Upper lobe of right lung (tissue), 1 donor: ENCODE data around the gene SKOR2. TPM values are rescaled to one million over a fixed set of nuclear protein-coding genes. Genes with fewer than 3 reads are reported as not detected.
A peak's percentile ranks its signal among the peaks of the same experiment; 100 is the strongest.

ENCODE experiments used
- ATAC-seq: fragments of 200-7000 bp; cut with Tn5 transposase; one replicate; pipeline ENCODE4 v1.9.1; 2020; ENCODE audit warnings: mild to moderate bottlenecking, moderate library complexity
- DNase-seq: peaks from one replicate; pipeline ENCODE4 v3.0.0-alpha.2; 2020
- H3K27ac ChIP-seq: fragments of 200-600 bp; one replicate; pipeline ENCODE4 v1.8.0; 2022
- H3K27me3 ChIP-seq: fragments of 200-600 bp; one replicate; pipeline ENCODE4 v1.8.0; 2022; ENCODE audit warnings: mild to moderate bottlenecking
- H3K36me3 ChIP-seq: fragments of 200-600 bp; one replicate; pipeline ENCODE4 v1.8.0; 2022
- H3K4me1 ChIP-seq: fragments of 200-600 bp; one replicate; pipeline ENCODE4 v1.8.0; 2022
- H3K4me3 ChIP-seq: fragments of 200-600 bp; one replicate; pipeline ENCODE4 v1.8.0; 2022; ENCODE audit warnings: mild to moderate bottlenecking
- H3K9me3 ChIP-seq: fragments of 200-600 bp; one replicate; pipeline ENCODE4 v1.8.0; 2022
- intact Hi-C: fragments of 100-400 bp; cut with DNase I; formaldehyde crosslinking; loops from one replicate; pipeline ENCODE4 v1.11.0; 2022
- total RNA-seq: library from RNA; stranded (reverse); fragmentation: NEBNext Ultra II Directional; extraction: Animal tissue kit (Norgen Biotek cat#: 25700); gene quantifications from one replicate; pipeline ENCODE4 v1.2.1, GENCODE V29; 2021
- TF ChIP-seq, protein P1 (sequence below): fragments of 200-600 bp; IDR thresholded peaks from one replicate; pipeline ENCODE4 v1.8.0; 2022; ENCODE audit warnings: antibody characterized with exemption
- donor health status: DM: no; HTN: yes; CAD: no; lungs with severe emphysema.

The SKOR2 gene
- total RNA-seq, 1 donor from 2014 or later = not detected

- intact Hi-C loops = no loop called here
- Histone ChIP-seq H3K36me3 (no peaks in the 10 kb centered on the region), H3K4me1 (no peaks in the 10 kb centered on the region), H3K4me3 (no peak overlapping the region), H3K27ac (no peak overlapping the region), H3K27me3 (peaks cover 32% of the 10 kb centered on the region), H3K9me3 (no peaks in the 10 kb centered on the region)
- DNase-seq = no peak
- TF ChIP-seq, protein P1, sequence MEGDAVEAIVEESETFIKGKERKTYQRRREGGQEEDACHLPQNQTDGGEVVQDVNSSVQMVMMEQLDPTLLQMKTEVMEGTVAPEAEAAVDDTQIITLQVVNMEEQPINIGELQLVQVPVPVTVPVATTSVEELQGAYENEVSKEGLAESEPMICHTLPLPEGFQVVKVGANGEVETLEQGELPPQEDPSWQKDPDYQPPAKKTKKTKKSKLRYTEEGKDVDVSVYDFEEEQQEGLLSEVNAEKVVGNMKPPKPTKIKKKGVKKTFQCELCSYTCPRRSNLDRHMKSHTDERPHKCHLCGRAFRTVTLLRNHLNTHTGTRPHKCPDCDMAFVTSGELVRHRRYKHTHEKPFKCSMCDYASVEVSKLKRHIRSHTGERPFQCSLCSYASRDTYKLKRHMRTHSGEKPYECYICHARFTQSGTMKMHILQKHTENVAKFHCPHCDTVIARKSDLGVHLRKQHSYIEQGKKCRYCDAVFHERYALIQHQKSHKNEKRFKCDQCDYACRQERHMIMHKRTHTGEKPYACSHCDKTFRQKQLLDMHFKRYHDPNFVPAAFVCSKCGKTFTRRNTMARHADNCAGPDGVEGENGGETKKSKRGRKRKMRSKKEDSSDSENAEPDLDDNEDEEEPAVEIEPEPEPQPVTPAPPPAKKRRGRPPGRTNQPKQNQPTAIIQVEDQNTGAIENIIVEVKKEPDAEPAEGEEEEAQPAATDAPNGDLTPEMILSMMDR = no peak
- no peak for ATAC-seq
These were observed 16.4 kb downstream of the SKOR2 start for GRCh38 chr18:47235096-47235495.

- Histone ChIP-seq H3K9me3 (no peaks in the 10 kb centered on the region), H3K36me3 (no peaks in the 10 kb centered on the region), H3K4me3 (no peak overlapping the region), H3K27ac (no peak overlapping the region), H3K4me1 (no peaks in the 10 kb centered on the region), H3K27me3 (peaks cover 24% of the 10 kb centered on the region)
- no peak for DNase-seq
- intact Hi-C loops = no loop called here
- ATAC-seq = no peak
- TF ChIP-seq, protein P1 = no peak
These were observed 24.8 kb downstream of the SKOR2 start for GRCh38 chr18:47226660-47227059.

DNA sequence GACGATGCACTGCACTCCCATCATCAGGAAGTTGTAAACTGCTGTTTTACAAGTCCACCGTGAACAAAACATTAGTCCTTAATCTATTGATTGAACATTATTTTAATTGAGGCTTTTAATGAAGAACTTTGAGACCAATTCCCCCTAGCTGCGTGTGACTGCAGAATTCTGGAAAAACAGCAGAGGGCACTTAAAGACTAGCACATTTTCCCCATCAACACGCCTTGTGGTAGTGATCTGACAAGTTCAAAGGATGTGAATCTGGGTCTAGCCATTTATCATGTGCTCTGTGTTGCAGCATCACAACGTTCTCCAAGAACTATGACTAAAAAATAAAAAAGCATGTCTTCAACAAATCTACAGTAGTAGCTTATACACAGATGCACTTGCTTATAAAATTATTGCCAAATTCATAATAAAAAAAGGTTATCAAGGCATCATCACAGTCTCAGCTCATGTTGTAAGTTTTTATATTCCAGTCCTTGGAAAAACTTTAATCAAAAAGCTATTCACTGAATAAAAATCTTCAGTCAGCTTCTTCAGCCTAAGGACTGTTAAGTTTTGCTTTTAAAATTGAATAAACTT lies 35.8 kb downstream of the SKOR2 start:
- TF ChIP-seq, protein P1 = peak; percentile 49
- no peaks in the 10 kb centered on the region for H3K4me1 ChIP-seq
- no peaks in the 10 kb centered on the region for H3K9me3 ChIP-seq
- DNase-seq (no peak), ATAC-seq (peak; percentile 64)
- intact Hi-C loops = no loop called here
- peaks cover 44% of the 10 kb centered on the region for H3K27me3 ChIP-seq
- no peak overlapping the region for H3K4me3 ChIP-seq
- H3K27ac ChIP-seq = no peak overlapping the region
- no peaks in the 10 kb centered on the region for H3K36me3 ChIP-seq

- no peaks in the 10 kb centered on the region for H3K4me1 ChIP-seq
- H3K27ac ChIP-seq = no peak overlapping the region
- H3K36me3 ChIP-seq = no peaks in the 10 kb centered on the region
- DNase-seq = no peak
- no peaks in the 10 kb centered on the region for H3K9me3 ChIP-seq
- peaks cover 33% of the 10 kb centered on the region for H3K27me3 ChIP-seq
- no peak overlapping the region for H3K4me3 ChIP-seq
- ATAC-seq = no peak
- TF ChIP-seq, protein P1 = no peak
- intact Hi-C loops = no loop called here
These were observed 42.3 kb downstream of the SKOR2 start for GRCh38 chr18:47209171-47209570.

GRCh38 chr18:47206945-47207637 lies 44.4 kb downstream of the SKOR2 start:
- no peak for DNase-seq
- Histone ChIP-seq H3K4me3 (no peak overlapping the region), H3K4me1 (no peaks in the 10 kb centered on the region), H3K36me3 (no peaks in the 10 kb centered on the region), H3K27me3 (peaks cover 12% of the 10 kb centered on the region), H3K27ac (no peak overlapping the region), H3K9me3 (no peaks in the 10 kb centered on the region)
- ATAC-seq = no peak
- TF ChIP-seq, protein P1 = no peak
- intact Hi-C loops = no loop called here
